Small intestine (tissue), 7 donors: Measurements from ENCODE around the gene CELF2. TPM values are rescaled to one million over a fixed set of nuclear protein-coding genes. Genes with fewer than 3 reads are reported as not detected.

Experiments
- DNase-seq, 2 donors: peaks; one replicate each; pipeline versions ENCODE4 v3.0.0 to v3.0.0-alpha.2; 2013
- FAIRE-seq: peaks from 2 replicates; lab custom pipeline; 2012; peaks lifted over from hg19 to GRCh38; lab: Jason Lieb, UNC
- H3K27ac ChIP-seq, 3 donors: one replicate each; pipeline ENCODE4 v1.5.1; 2013; ENCODE audit warnings: low read length in 2 of 3, mild to moderate bottlenecking in 2 of 3, control low read depth in 1 of 3, inconsistent platforms in 1 of 3, low read depth in 1 of 3, moderate library complexity in 1 of 3
- H3K27me3 ChIP-seq, 3 donors: one replicate each; pipeline ENCODE4 v1.6.1; 2013; ENCODE audit warnings: low read length in 3 of 3, inconsistent platforms in 1 of 3; ENCODE audit not compliant: control insufficient read depth in 3 of 3, insufficient read depth in 3 of 3
- H3K36me3 ChIP-seq, 3 donors: one replicate each; pipeline ENCODE4 v1.6.1; 2013; ENCODE audit warnings: low read length in 3 of 3, inconsistent platforms in 1 of 3, low read depth in 1 of 3, mild to moderate bottlenecking in 1 of 3, moderate library complexity in 1 of 3; ENCODE audit not compliant: control insufficient read depth in 3 of 3, insufficient read depth in 2 of 3
- H3K4me1 ChIP-seq, 3 donors: one replicate each; pipeline ENCODE4 v1.6.1; 2013; ENCODE audit warnings: low read length in 2 of 3, inconsistent platforms in 1 of 3, low read depth in 1 of 3, mild to moderate bottlenecking in 1 of 3, moderate library complexity in 1 of 3; ENCODE audit not compliant: control insufficient read depth in 3 of 3, insufficient read depth in 2 of 3
- H3K4me3 ChIP-seq, 3 donors: one replicate each; pipeline ENCODE4 v1.5.1; 2013; ENCODE audit warnings: low read length in 3 of 3, control low read depth in 1 of 3, inconsistent platforms in 1 of 3, low read depth in 1 of 3, mild to moderate bottlenecking in 1 of 3, moderate library complexity in 1 of 3
- H3K9me3 ChIP-seq, 2 donors: one replicate each; pipeline ENCODE4 v1.6.1; 2013; ENCODE audit warnings: low read depth in 1 of 2, low read length in 1 of 2; ENCODE audit not compliant: control insufficient read depth in 2 of 2, insufficient read depth in 1 of 2
- WGBS, 3 donors: extraction: QIAGEN DNeasy Blood & Tissue Kit; methylation state at CpG; one replicate each; pipeline ENCODE4 v1.1.7; 2013; 5-methylcytosine and 5-hydroxymethylcytosine counted together
- polyA plus RNA-seq, 4 donors: library from polyadenylated mRNA; stranded (reverse) in 3 of 4; unstranded in 1 of 4; fragments of 200-250 nt in 3 of 4; fragments of 120-200 nt in 1 of 4; gene quantifications; one replicate each; pipeline versions ENCODE4 v1.2.1 to v1.2.3, GENCODE V29; 2013
- donor health status: healthy with polysubstance abuse.
- donor health status: control.
- donor health status: control.
- donor health status: Bipolar disorder and iron deficiency.
- donor health status: healthy.

The CELF2 gene
- polyA plus RNA-seq, 4 donors, result 1.8 to 11.6 (median 6.1) TPM

DNA sequence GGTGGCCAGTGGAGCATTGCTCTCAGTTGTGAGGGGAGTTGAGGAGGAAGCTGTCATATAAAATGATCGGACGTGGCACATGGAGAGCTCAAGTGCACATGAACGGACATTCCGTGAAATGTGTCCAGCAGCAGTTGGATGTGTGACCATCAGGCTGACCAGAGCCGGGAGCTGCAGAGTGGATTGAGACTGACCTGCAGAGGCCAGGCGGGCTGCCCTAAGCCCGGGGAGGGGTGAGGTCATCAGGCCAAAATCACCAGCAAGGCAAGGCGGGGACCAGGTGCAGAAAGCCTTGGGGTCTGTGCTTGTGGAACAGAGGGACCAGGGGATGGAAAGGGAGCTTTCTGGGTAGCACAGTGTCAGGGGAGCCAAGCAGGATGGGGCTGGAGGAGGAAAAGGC is 279.5 kb downstream of the CELF2 start:
- WGBS, 3 donors, result 95 to 96% (median 95%) methylated on average over 8 of the region's 8 CpGs
- H3K27me3 ChIP-seq, result no peaks in the 10 kb centered on the region
- H3K4me3 ChIP-seq, result no peak overlapping the region
- no peaks in the 10 kb centered on the region for H3K9me3 ChIP-seq
- no peak for FAIRE-seq
- peaks cover 0 to 11% (median 2%) of the 10 kb centered on the region in 3 donors for H3K36me3 ChIP-seq
- H3K27ac ChIP-seq, result no peak overlapping the region
- no peaks in the 10 kb centered on the region for H3K4me1 ChIP-seq
- DNase-seq, result no peak

GRCh38 chr10:11298116-11298515 is 280.4 kb downstream of the CELF2 start:
- Histone ChIP-seq H3K27me3 (no peaks in the 10 kb centered on the region), H3K36me3 (peaks cover 0 to 9% (median 2%) of the 10 kb centered on the region in 3 donors), H3K4me3 (no peak overlapping the region), H3K4me1 (no peaks in the 10 kb centered on the region), H3K9me3 (no peaks in the 10 kb centered on the region), H3K27ac (no peak overlapping the region)
- DNase-seq (no peak), FAIRE-seq (no peak)
- WGBS, 3 donors, result 86 to 88% (median 87%) methylated on average over 5 of the region's 5 CpGs

DNA sequence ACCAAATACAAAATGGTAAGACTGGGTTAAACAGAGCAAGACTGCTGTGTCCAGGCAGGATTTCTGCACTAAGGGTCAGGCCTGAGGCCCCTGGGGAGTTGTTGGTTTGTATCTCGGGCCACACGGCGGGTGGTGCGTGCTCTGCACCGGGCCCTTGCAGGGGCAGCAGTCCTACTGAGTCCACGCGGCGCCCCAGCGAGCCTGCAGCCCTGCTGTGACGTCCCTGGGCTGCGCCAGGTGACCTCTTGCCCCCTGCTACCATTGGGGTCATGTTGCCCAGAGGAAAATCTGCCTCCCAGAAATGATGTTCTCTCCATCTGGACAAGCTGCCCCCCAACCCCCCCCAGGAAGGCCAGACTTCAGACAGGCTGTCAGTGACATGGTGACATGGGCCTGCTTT is 281.5 kb downstream of the CELF2 start:
- H3K27me3 ChIP-seq, result no peaks in the 10 kb centered on the region
- no peaks in the 10 kb centered on the region for H3K9me3 ChIP-seq
- FAIRE-seq, result no peak
- 89 to 97% (median 91%) methylated on average over 11 of the region's 11 CpGs for WGBS, 3 donors
- H3K27ac ChIP-seq, result no peak overlapping the region
- no peak overlapping the region for H3K4me3 ChIP-seq
- H3K4me1 ChIP-seq, result no peaks in the 10 kb centered on the region
- peaks cover 0 to 9% (median 2%) of the 10 kb centered on the region in 3 donors for H3K36me3 ChIP-seq
- no peak for DNase-seq

DNA sequence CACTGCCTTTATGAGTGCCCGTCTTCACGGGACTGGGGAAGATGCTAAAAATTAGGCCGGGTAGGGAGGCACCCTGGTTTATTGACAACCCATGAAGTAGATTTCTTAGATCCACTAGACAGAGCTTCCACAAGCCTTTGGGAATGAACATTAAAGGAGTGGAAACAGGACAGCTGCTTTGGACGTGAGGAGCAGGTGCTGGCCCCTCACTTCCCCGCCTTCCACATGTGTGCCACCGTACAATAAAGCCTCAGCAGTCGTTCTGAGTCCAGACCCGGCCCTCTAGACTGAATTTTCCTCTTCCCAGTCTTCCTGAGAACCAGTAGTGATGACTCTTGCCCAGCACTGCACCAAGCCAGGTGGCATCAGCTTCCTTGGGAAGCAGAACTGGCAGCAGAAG is 282.4 kb downstream of the CELF2 start:
- 84 to 89% (median 86%) methylated on average over 8 of the region's 8 CpGs for whole genome bisulfite sequencing, 3 donors
- no peak for FAIRE-seq
- Histone ChIP-seq H3K36me3 (peaks cover 0 to 9% (median 2%) of the 10 kb centered on the region in 3 donors), H3K4me3 (no peak overlapping the region), H3K27me3 (no peaks in the 10 kb centered on the region), H3K9me3 (no peaks in the 10 kb centered on the region), H3K4me1 (no peaks in the 10 kb centered on the region), H3K27ac (no peak overlapping the region)
- DNase-seq, result no peak

GRCh38 chr10:11300563-11300962 is 282.9 kb downstream of the CELF2 start:
- FAIRE-seq, result no peak
- WGBS, 3 donors, result 81 to 87% (median 85%) methylated on average over 14 of the region's 14 CpGs
- peaks cover 0 to 9% (median 2%) of the 10 kb centered on the region in 3 donors for H3K36me3 ChIP-seq

DNA sequence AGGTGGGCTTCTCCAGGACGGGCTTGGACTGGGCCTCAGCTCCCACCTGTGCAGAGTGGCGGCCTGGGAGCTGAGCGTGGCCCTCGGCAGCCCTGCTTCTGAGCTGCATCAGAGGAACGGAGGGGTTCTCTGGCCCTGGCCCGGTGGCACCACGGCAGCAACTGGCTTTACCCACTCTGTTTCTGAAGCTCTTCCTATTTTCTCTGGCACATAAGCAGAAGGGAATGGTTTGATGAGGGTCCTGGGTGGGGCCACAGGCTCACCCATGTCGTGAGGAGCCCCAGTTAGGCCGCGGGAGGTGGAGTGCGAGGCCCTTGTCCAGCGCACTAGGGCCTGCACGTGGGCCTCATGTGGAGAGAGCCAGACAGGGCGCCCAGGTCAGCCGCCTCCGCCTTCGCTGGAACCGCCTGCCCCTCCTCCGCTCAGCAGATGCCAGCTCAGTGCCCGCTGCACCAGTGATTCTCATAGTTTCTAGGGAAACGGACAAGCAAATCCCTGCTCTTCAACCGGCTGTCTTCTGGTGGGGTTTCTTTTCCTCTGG is 284.0 kb downstream of the CELF2 start:
- H3K36me3 ChIP-seq, result peaks cover 0 to 9% (median 2%) of the 10 kb centered on the region in 3 donors

More at GRCh38 chr10:11300563-11300962, 282.9 kb downstream of the CELF2 start:
- Histone ChIP-seq H3K4me1 (no peaks in the 10 kb centered on the region), H3K27me3 (no peaks in the 10 kb centered on the region), H3K27ac (no peak overlapping the region), H3K4me3 (no peak overlapping the region), H3K9me3 (no peaks in the 10 kb centered on the region)
- DNase-seq, result no peak

GRCh38 chr10:11302181-11302580 is 284.5 kb downstream of the CELF2 start:
- peaks cover 0 to 11% (median 2%) of the 10 kb centered on the region in 3 donors for H3K36me3 ChIP-seq
- no peak overlapping the region for H3K4me3 ChIP-seq
- no peak for FAIRE-seq
- no peaks in the 10 kb centered on the region for H3K27me3 ChIP-seq
- peaks cover 0 to 6% of the 10 kb centered on the region in 2 donors for H3K9me3 ChIP-seq
- no peak for DNase-seq
- H3K27ac ChIP-seq, result no peak overlapping the region
- 95 to 97% (median 96%) methylated on average over 14 of the region's 14 CpGs for WGBS, 3 donors
- H3K4me1 ChIP-seq, result no peaks in the 10 kb centered on the region

More for the DNA sequence above, 284.0 kb downstream of the CELF2 start:
- Histone ChIP-seq H3K4me3 (no peak overlapping the region), H3K27me3 (no peaks in the 10 kb centered on the region), H3K4me1 (no peaks in the 10 kb centered on the region), H3K27ac (no peak overlapping the region), H3K9me3 (peaks cover 0 to 2% of the 10 kb centered on the region in 2 donors)
- FAIRE-seq (no peak), DNase-seq (no peak)
- WGBS, 3 donors, result 90 to 92% (median 92%) methylated on average over 22 of the region's 22 CpGs

DNA sequence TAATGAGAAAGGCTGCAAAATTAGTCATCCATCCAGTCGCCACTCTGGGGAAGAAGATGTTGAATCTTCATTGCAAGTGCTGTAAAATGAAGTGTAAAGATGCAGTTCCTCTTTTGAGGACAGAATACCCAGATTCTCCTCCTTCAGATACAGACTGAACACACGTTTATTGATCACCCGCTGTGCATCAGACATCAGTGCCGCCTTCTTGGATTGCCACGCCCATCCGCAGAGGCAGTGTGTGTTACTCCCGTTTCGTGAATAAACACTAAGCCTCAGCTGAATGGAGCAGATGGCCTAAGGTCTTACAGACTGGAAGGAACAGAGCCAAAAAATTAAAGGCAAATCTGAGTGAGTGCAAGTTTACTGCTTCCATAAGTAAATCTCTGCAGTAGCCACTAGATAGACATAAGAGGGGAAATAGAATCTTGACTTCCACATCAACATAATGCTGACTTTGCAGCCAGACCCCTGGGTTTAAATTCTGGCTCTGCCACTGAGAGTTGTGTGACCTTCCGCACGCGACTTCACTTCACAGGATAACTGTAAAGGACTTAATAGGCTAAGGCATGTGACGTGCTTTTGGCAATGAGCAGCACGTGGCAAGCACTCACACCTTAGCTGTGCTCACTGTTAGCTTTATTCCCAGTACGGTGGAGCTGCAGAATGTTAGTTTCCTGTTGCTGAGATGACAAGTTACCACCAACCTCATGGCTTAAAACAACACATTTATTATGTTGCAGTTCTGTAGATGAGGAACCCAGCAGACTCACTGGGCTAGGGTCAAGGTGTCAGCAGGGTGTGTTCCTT is 285.9 kb downstream of the CELF2 start:
- Histone ChIP-seq H3K4me3 (no peak overlapping the region), H3K9me3 (peaks cover 0 to 9% of the 10 kb centered on the region in 2 donors), H3K36me3 (peaks cover 0 to 12% (median 2%) of the 10 kb centered on the region in 3 donors), H3K27me3 (no peaks in the 10 kb centered on the region), H3K4me1 (no peaks in the 10 kb centered on the region), H3K27ac (no peak overlapping the region)
- DNase-seq (no peak), FAIRE-seq (no peak)
- 91 to 95% (median 94%) methylated on average over 14 of the region's 14 CpGs for WGBS, 3 donors
